ENCODE data around the gene OR51Q1. TPM values are rescaled to one million over a fixed set of nuclear protein-coding genes. Genes with fewer than 3 reads are reported as not detected.

Gene OR51Q1
- total RNA-seq, 1 experiment from 2014 or later = not detected

Other genes with a start within 250 kb of the OR51Q1 start
- gene OR51V1, start 221.4 kb upstream of the OR51Q1 start, total RNA-seq (2014; rRNA removed; shearing (Covaris generic); ENCODE audit: low replicate concordance) = not detected in 2 replicates
- gene HBB, start 195.0 kb upstream of the OR51Q1 start, total RNA-seq (2014; rRNA removed; shearing (Covaris generic); ENCODE audit: low replicate concordance) = not detected in 2 replicates
- not detected in 2 replicates for gene HBD, start 187.6 kb upstream of the OR51Q1 start, total RNA-seq (2014; rRNA removed; shearing (Covaris generic); ENCODE audit: low replicate concordance)
- gene HBG1, start 172.3 kb upstream of the OR51Q1 start, total RNA-seq (2014; rRNA removed; shearing (Covaris generic); ENCODE audit: low replicate concordance) = not detected in 2 replicates
- not detected in 2 replicates for gene HBG2, start 167.3 kb upstream of the OR51Q1 start, total RNA-seq (2014; rRNA removed; shearing (Covaris generic); ENCODE audit: low replicate concordance)
- not detected in 2 replicates for gene HBE1, start 152.2 kb upstream of the OR51Q1 start, total RNA-seq (2014; rRNA removed; shearing (Covaris generic); ENCODE audit: low replicate concordance)
- gene OR51B4, start 120.2 kb upstream of the OR51Q1 start, total RNA-seq (2014; rRNA removed; shearing (Covaris generic); ENCODE audit: low replicate concordance) = not detected in 2 replicates
- gene OR51B2, start 97.8 kb upstream of the OR51Q1 start, total RNA-seq (2014; rRNA removed; shearing (Covaris generic); ENCODE audit: low replicate concordance) = not detected in 2 replicates
- 0.60 TPM in 1 of 2 replicates, not detected in the other for gene OR51B5, start 78.6 kb upstream of the OR51Q1 start, total RNA-seq (2014; rRNA removed; shearing (Covaris generic); ENCODE audit: low replicate concordance)
- gene OR51B6, start 70.6 kb upstream of the OR51Q1 start, total RNA-seq (2014; rRNA removed; shearing (Covaris generic); ENCODE audit: low replicate concordance) = not detected in 2 replicates
- not detected in 2 replicates for gene OR51M1, start 38.3 kb upstream of the OR51Q1 start, total RNA-seq (2014; rRNA removed; shearing (Covaris generic); ENCODE audit: low replicate concordance)
- not detected in 2 replicates for gene OR51I1, start 19.4 kb downstream of the OR51Q1 start, total RNA-seq (2014; rRNA removed; shearing (Covaris generic); ENCODE audit: low replicate concordance)
- not detected in 2 replicates for gene OR51I2, start 27.2 kb downstream of the OR51Q1 start, total RNA-seq (2014; rRNA removed; shearing (Covaris generic); ENCODE audit: low replicate concordance)
- gene OR52D1, start 66.6 kb downstream of the OR51Q1 start, total RNA-seq (2014; rRNA removed; shearing (Covaris generic); ENCODE audit: low replicate concordance) = not detected in 2 replicates
- gene UBQLN3, start 87.8 kb downstream of the OR51Q1 start, total RNA-seq (2014; rRNA removed; shearing (Covaris generic); ENCODE audit: low replicate concordance) = 0.18 and 0.37 TPM in 2 replicates
- 0.43 TPM in 1 of 2 replicates, not detected in the other for gene UBQLNL, start 94.6 kb downstream of the OR51Q1 start, total RNA-seq (2014; rRNA removed; shearing (Covaris generic); ENCODE audit: low replicate concordance)
- 1.2 TPM in 1 of 2 replicates, not detected in the other for gene OR52H1, start 126.4 kb downstream of the OR51Q1 start, total RNA-seq (2014; rRNA removed; shearing (Covaris generic); ENCODE audit: low replicate concordance)
- gene OR52B6, start 158.8 kb downstream of the OR51Q1 start, total RNA-seq (2014; rRNA removed; shearing (Covaris generic); ENCODE audit: low replicate concordance) = not detected in 2 replicates
- gene TRIM6, start 174.5 kb downstream of the OR51Q1 start, total RNA-seq (2014; rRNA removed; shearing (Covaris generic); ENCODE audit: low replicate concordance) = not detected in 2 replicates
- 11.4 and 19.7 TPM in 2 replicates for gene TRIM34, start 202.9 kb downstream of the OR51Q1 start, total RNA-seq (2014; rRNA removed; shearing (Covaris generic); ENCODE audit: low replicate concordance)